ENCODE measurements around the gene TOLLIP.
"Not testable (repeated sequence)": the region's sequence is repeated elsewhere in the genome, so short reads cannot be mapped to it uniquely, and the experiment has no call there.

TOLLIP gene

DNA sequence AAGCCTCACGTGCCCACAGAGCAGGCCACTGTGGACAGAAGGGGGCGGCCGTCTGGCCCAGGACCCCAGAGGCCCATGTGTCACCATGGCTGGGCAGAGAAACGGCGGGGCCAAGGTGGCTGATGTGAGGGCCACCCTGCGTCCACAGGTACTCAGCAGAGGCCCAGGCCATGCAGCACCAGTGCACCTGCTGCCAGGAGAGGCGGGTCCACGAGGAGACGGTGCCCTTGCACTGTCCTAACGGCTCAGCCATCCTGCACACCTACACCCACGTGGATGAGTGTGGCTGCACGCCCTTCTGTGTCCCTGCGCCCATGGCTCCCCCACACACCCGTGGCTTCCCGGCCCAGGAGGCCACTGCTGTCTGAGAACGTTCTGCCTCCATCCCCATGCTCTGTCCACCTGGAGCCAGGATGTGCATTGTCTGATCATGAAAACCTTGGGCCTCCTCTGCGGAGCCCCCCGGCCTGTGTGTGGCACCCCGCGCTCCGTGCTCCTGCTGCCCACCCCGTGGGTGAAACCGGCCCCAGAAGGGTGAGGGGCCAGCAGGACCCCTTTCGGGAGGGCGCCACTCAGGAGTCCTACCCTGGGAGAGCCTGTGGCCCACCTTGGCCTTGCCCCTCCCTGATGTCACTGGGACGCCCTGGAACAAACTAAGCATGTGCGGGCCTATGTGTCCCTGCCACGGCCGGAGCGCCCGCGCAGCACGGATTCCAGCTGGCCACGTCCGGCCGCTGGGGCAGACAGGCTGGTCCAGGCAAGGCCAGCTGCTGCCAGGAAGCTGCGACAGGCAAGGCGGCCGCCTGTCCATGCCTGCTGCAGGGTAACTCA, 48.0 kb downstream of the TOLLIP start:
- no peak for DNase-seq

DNA sequence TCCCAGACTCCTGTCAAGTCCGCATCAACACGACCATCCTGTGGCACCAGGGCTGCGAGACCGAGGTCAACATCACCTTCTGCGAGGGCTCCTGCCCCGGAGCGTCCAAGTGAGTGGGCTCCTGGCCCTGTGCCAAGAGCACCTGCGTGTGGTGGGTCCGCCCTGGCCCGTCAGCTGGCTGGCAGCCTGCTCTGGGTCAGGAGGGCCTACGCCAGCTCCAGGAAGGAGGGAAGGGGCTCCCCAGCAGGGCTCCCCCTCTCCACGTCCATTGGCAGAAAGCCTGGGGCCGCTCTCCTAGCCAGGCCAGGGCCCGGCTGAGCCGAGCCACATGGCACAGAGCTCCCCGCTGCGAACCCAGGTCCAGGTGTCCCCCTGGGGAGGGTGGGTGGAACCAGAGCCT, 48.8 kb downstream of the TOLLIP start:
- DNase-seq, result no peak

- DNase-seq, result no peak
These were observed 49.4 kb downstream of the TOLLIP start for GRCh38 chr11:1260023-1260501.

DNA sequence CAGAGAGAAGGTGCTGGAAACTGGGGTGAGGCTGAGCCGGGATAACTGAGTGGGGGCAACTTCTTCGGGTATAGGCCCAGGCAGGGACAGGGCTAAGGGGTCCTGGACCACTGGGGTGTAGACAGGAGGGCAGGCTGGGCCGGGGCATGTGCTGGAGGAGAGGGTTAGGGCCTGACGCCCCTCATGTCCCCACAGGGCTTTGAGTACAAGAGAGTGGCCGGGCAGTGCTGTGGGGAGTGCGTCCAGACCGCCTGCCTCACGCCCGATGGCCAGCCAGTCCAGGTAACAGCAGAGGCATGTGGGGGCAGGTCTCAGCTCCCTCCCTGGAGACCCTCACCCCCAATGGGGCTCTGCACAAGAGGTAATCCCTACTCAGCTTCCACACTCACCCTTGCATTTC, 49.9 kb downstream of the TOLLIP start:
- no peak for DNase-seq

DNA sequence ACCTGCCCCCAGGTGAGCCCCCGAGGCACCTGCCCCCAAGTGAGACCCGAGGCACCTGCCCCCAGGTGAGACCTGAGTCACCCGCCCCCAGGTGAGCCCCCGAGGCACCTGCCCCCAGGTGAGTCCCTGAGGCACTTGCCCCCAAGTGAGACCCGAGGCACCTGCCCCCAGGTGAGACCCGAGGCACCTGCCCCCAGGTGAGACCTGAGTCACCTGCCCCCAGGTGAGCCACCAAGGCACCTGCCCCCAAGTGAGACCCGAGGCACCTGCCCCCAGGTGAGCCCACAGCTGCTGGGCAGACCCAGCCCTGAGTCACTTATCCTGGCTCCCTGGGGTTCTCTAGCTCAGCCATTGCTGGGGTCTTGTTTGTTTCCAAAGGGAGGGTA, 50.4 kb downstream of the TOLLIP start:
- DNase-seq, result no peak

DNA sequence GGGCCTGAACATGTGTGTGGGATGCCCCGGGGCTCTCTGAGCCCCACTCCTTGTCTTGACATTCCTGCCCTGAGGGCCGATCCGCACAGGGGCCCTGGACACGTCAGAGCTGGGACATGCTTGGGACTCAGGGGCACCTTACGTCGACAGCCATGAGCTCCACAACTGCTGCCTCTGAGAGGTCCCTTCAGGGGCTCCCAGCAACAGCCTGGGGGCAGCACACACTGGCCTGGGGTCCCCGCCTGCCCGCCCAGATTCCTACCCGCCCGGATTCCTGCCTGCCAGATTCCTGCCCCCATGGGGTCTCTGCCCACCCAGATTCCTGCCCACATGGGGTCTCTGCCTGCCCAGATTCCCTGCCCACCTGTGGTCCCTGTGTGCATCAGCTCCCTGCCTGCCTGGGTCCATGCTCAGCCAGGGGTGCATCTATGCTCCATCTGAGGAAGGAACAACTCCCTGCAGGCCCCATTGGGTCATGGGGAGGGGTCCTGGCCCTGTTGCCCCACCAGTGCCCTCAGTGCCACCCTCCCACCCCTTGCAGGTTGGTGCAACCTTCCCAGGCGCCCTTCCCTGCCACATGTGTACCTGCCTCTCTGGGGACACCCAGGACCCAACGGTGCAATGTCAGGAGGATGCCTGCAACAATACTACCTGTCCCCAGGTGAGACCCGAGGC, 50.9 kb downstream of the TOLLIP start:
- no peak for DNase-seq

- DNase-seq, result no peak
These were observed 51.5 kb downstream of the TOLLIP start for GRCh38 chr11:1257916-1258315.

GRCh38 chr11:1257366-1257765, 52.1 kb downstream of the TOLLIP start:
- DNase-seq, result no peak

GRCh38 chr11:1256257-1257045, 53.0 kb downstream of the TOLLIP start:
- DNase-seq, result no peak

DNA sequence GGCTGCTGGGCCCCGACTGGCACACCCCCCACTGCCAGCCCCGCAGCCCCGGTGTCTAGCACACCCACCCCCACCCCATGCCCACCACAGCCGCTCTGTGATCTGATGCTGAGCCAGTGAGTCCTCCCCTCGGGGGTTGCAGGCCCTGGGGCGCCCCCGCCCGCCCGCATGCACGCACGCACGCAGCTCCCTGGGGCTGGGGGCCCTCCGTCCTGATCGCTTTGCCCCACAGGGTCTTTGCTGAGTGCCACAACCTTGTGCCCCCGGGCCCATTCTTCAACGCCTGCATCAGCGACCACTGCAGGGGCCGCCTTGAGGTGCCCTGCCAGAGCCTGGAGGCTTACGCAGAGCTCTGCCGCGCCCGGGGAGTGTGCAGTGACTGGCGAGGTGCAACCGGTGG, 54.3 kb downstream of the TOLLIP start:
- no peak for DNase-seq

- DNase-seq, result no peak
These were observed 54.7 kb downstream of the TOLLIP start for GRCh38 chr11:1254733-1255132.

GRCh38 chr11:1254086-1254648, 55.3 kb downstream of the TOLLIP start:
- DNase-seq, result no peak

GRCh38 chr11:1253103-1253485, 56.3 kb downstream of the TOLLIP start:
- no peak for DNase-seq

DNA sequence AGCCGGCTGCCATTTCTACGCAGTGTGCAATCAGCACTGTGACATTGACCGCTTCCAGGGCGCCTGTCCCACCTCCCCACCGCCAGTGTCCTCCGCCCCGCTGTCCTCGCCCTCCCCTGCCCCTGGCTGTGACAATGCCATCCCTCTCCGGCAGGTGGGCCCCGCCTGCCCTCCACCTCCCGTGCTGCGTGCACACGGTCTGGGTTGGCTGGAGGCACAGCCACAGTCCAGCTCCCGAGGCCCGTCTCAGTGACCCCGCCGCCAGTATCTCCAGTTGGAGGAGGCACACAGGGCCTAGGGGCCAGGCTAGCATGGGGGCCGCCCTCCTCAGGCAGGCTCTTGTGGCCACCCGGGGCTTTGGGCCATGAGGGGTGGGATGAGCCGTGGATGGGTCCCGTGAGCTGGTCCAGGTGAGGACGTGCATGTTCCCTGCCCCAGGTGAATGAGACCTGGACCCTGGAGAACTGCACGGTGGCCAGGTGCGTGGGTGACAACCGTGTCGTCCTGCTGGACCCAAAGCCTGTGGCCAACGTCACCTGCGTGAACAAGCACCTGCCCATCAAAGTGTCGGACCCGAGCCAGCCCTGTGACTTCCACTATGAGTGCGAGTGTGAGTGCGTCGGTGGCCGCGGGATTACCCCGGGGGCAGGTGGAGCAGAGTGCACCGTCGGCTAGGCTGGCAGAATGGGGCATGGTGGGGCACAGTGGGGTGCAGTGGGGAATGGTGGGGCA, 56.9 kb downstream of the TOLLIP start:
- no peak for DNase-seq

GRCh38 chr11:1251236-1251770, 58.1 kb downstream of the TOLLIP start:
- DNase-seq, result no peak

GRCh38 chr11:1250411-1250810, 59.0 kb downstream of the TOLLIP start:
- not testable (repeated sequence) for DNase-seq

GRCh38 chr11:1248951-1249350, 60.5 kb downstream of the TOLLIP start:
- not testable (repeated sequence) for DNase-seq

DNA sequence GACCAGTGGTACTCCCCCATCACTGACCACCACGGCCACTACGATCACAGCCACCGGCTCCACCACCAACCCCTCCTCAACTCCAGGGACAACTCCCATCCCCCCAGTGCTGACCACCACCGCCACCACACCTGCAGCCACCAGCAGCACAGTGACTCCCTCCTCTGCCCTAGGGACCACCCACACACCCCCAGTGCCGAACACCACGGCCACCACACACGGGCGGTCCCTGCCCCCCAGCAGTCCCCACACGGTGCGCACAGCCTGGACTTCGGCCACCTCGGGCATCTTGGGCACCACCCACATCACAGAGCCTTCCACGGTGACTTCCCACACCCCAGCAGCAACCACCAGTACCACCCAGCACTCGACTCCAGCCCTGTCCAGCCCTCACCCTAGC, 62.4 kb downstream of the TOLLIP start:
- DNase-seq, result not testable (repeated sequence)

- DNase-seq, result not testable (repeated sequence)
These were observed 63.1 kb downstream of the TOLLIP start for GRCh38 chr11:1246301-1246700.

GRCh38 chr11:1245717-1246116, 63.7 kb downstream of the TOLLIP start:
- not testable (repeated sequence) for DNase-seq

DNA sequence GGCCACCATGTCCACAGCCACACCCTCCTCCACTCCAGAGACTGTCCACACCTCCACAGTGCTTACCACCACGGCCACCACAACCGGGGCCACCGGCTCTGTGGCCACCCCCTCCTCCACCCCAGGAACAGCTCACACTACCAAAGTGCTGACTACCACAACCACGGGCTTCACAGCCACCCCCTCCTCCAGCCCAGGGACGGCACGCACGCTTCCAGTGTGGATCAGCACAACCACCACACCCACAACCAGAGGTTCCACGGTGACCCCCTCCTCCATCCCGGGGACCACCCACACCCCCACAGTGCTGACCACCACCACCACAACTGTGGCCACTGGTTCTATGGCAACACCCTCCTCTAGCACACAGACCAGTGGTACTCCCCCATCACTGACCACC, 64.9 kb downstream of the TOLLIP start:
- not testable (repeated sequence) for DNase-seq

DNA sequence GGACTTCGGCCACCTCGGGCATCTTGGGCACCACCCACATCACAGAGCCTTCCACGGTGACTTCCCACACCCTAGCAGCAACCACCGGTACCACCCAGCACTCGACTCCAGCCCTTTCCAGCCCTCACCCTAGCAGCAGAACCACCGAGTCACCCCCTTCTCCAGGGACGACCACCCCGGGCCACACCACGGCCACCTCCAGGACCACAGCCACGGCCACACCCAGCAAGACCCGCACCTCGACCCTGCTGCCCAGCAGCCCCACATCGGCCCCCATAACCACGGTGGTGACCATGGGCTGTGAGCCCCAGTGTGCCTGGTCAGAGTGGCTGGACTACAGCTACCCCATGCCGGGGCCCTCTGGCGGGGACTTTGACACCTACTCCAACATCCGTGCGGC, 65.9 kb downstream of the TOLLIP start:
- DNase-seq, result not testable (repeated sequence)
